H1 (cell line): Measurements from ENCODE around the gene FAM120B. TPM values are rescaled to one million over a fixed set of nuclear protein-coding genes. Genes with fewer than 3 reads are reported as not detected.

ENCODE experiments used
- HDAC6 ChIP-seq: IDR thresholded peaks from one replicate; pipeline ENCODE4 v1.7.1; 2012; ENCODE audit warnings: low read depth, mild to moderate bottlenecking, inconsistent platforms, low read length, moderate library complexity
- KDM1A ChIP-seq: fragments of 200-600, 300-600 bp; sonication (generic); IDR thresholded peaks from 2 replicates; pipeline ENCODE4 v1.7.1; 2016; ENCODE audit warnings: mild to moderate bottlenecking, low read length, borderline replicate concordance
- KDM5A ChIP-seq: fragments of 200-600 bp; IDR thresholded peaks from 2 replicates; pipeline ENCODE4 v1.7.1; 2012; ENCODE audit warnings: mild to moderate bottlenecking, low read length, inconsistent platforms, mixed read lengths
- PHF8 ChIP-seq: fragments of 200-600 bp; sonication (generic); conservative IDR thresholded peaks from 2 replicates; pipeline ENCODE4 v1.7.1; 2012; ENCODE audit warnings: low read depth, mild to moderate bottlenecking, inconsistent platforms, low read length, moderate library complexity
- RBBP5 ChIP-seq: IDR thresholded peaks from 2 replicates; pipeline ENCODE4 v1.7.1; 2012; ENCODE audit warnings: low read depth, mild to moderate bottlenecking, inconsistent platforms, low read length, moderate library complexity, borderline replicate concordance
- SP4 ChIP-seq: IDR thresholded peaks from 2 replicates; pipeline ENCODE4 v1.6.1; 2012; ENCODE audit warnings: low read length, inconsistent platforms
- TAF1 ChIP-seq: IDR thresholded peaks from 2 replicates; pipeline ENCODE4 v1.6.1; 2011; ENCODE audit warnings: mild to moderate bottlenecking, low read depth, low read length
- polyA plus RNA-seq, 7 experiments: library from polyadenylated mRNA; depleted of rRNA in 3 of 7; stranded (reverse) in 5 of 7; unstranded in 2 of 7; fragments of >200 nt in 5 of 7; fragments of 200-250 nt in 2 of 7; gene quantifications; 1 replicate in 5 of 7; 2 replicates in 1 of 7; 4 replicates in 1 of 7; pipeline versions ENCODE4 v1.2.1 to v1.2.3, GENCODE V29; 2011 to 2013; ENCODE audit warnings: missing spikeins in 2 of 7, mixed read lengths in 2 of 7
- total RNA-seq: library from RNA; stranded (reverse); fragmentation: NEBNext Ultra II Directional; extraction: Animal tissue kit (Norgen Biotek cat#: 25700); gene quantifications from 2 replicates; pipeline ENCODE4 v1.2.1, GENCODE V29; 2021

Gene FAM120B
- total and polyA plus RNA-seq, 2 of the 8 experiments (the other 6 are each of a cell fraction or from before 2014, with no cell fraction given), result 5.1 to 12.5 TPM

- TF ChIP-seq SP4 (no peak), TAF1 (no peak), KDM1A (no peak), PHF8 (no peak), RBBP5 (no peak), KDM5A (no peak), HDAC6 (no peak)
Measured at GRCh38 chr6:170402318-170403040, 95.9 kb downstream of the FAM120B start (continued).
